Jurkat, Clone E6-1 (cell line): ENCODE results near the gene MAPK14.
"Not testable (repeated sequence)": the region's sequence is repeated elsewhere in the genome, so short reads cannot be mapped to it uniquely, and the experiment has no call there.

Experiments used
- DNase-seq: peaks from one replicate; pipeline ENCODE4 v3.0.0-alpha.2; 2011; ENCODE audit warnings: low read depth, low spot score
- H3K4me3 ChIP-seq: 2 replicates; pipeline ENCODE4 v1.5.1; 2011; ENCODE audit warnings: mild to moderate bottlenecking, low read length, control low read depth, moderate library complexity

Gene MAPK14

DNA sequence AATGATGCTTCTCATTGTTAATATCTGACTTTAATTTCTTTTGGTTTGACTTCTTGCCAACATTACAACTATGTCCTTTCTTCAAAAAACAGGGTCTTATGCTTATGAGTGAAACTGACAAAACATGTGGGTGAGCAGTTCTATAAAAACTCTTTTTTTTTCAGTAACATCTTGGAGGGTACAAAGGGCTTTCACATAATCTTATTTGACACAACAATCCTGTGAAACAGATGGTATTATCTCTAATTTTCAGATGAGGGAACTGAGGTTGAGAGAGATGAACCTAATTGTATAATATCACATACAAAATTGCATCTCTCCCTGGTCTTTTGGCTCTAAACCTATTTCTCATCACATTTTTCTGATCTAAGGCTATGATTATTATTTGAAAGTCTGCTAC, 38.3 kb downstream of the MAPK14 start:
- H3K4me3 ChIP-seq, result no peak overlapping the region
- DNase-seq, result no peak

DNA sequence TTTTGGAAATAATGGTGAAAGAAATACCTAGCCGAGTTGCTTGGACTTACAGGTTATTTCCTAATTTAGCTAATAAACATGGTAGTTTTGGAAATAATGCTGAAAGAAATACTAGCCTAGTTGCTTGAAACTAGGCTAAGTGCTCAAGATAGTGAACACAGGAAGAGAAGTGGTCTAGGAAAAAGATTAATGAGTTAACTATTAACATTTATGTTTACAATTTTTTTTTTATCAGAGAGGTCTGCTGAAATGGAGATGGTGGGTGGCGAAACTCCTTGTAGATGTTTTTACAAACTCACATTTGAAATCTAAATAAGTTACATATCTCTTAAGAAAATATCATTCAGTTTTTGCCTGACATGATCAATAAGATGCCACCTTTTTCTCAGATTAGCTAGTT, 39.2 kb downstream of the MAPK14 start:
- no peak overlapping the region for H3K4me3 ChIP-seq
- no peak for DNase-seq

DNA sequence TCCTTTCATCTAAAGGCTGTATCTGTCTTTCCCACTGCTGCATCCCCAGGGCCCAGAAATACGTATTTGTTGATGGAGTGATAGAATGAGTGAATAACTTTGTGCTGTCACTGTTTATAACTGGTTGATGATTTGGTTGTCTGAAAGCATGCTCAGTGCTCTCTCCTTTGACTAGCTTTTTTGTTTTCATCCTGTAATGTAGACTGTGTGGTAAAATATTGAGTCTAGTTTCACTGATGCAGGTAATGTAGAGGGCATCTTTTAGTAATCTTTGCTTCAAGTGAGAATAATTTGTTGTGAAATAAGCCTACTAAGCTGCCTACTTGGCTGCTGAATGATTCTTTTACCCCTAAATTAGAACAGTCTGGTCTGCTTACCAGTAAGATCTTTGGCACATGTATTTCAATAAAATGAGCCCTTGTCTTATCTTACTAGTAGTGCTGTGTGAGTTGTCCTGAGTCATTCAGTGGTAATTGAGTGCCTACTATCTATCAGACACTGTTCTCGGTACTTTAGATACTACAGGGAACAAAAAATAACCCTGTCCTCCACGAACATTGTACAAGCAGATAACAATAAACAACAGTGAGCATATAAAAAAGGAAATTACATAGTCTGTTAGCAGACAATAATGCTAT, 39.9 kb downstream of the MAPK14 start:
- no peak for DNase-seq

DNA sequence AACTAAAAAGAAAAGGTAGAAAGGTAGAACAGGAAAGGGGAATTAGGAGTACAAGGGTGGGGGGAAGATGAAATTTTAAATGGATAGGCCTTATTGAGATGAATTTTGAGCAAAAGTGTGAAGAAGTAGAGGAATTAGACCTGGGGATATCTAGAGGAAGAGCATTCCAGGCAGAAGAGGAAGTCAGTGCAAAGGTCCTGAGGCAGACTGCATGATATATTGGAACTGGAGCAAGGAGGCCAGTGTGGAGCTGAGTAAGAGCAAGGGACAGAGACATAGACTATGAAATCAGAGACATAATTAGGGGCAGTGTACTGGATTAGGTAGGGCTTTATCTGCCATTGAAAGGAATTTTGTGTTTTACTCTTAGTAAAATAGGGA, 40.4 kb downstream of the MAPK14 start:
- no peak overlapping the region for H3K4me3 ChIP-seq
- DNase-seq, result no peak

More for the DNA sequence above, 39.9 kb downstream of the MAPK14 start:
- H3K4me3 ChIP-seq, result no peak overlapping the region

DNA sequence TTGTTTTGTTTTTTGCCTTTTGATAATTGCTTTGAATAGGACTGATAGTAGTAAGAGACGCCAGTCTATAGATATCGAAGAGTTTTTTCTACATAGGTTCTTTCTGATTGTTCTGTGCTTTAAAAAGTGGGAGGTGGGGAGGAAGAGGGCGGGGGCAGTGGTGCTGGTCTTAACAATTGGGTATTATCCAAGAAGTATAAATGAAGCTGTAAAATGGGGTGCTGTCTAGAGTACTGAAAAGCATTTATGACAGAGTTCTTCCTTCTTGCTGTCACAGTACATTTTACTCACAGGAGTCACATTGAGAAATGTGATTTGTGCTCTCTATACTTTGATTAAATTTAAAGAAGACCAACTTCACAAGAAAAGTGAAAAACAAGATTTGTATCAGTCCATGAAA, 41.0 kb downstream of the MAPK14 start:
- H3K4me3 ChIP-seq, result no peak overlapping the region
- no peak for DNase-seq

DNA sequence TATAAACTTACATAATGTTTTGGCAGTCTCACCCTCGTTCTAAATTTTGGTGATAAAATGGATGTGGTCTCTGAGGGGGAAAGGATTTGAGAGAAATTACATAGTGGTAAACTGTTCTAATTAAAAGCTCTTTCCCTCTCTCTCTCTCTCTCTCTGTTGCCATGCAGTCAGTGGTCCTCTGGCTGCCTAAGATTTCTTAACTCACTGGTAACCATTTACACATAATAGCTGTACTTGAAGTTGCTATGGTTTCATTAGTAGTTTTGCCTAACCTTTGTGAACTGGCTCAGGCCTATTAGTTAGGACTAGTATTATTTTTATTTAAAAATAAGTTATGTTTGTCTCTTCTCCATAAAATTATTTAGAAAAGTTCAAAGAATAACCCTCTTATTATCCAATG, 42.0 kb downstream of the MAPK14 start:
- no peak overlapping the region for H3K4me3 ChIP-seq
- no peak for DNase-seq

DNA sequence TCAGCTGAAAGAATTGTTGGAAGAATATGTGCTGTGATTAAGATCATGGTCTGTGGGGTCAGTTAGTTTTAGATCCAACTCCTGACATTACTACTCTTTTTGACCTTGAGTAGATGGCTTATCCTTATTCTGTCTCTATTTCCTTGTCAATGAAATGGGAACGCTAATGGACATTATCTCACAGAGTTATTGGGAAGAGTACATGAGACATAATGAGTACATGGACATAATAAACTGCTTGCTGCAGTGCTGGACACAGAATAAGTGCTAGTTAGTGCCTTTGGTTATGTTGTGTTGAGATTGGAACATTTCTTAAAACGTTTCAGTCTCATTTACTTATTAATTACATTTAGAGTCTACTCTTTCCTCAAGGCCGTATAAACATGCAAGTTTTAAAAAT, 42.6 kb downstream of the MAPK14 start:
- no peak for DNase-seq
- no peak overlapping the region for H3K4me3 ChIP-seq

DNA sequence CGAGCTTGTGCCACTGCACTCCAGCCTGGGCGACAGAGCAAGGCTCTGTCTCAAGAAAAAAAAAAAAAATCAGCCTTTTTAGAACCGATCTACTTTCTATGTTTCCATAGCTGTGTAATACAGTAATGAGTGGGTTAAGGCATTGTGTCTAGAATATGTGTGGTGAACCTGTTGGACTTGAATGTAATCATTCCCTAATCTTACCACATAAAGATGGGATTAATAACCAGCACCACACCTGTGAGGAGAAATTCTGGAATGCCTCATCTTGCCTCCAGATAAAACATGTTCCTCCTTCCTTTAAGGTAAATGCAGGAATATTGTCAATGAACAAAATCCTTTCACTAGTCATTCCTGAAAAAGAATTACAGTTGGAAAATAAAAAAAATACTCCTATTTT, 43.7 kb downstream of the MAPK14 start:
- H3K4me3 ChIP-seq, result no peak overlapping the region
- no peak for DNase-seq

DNA sequence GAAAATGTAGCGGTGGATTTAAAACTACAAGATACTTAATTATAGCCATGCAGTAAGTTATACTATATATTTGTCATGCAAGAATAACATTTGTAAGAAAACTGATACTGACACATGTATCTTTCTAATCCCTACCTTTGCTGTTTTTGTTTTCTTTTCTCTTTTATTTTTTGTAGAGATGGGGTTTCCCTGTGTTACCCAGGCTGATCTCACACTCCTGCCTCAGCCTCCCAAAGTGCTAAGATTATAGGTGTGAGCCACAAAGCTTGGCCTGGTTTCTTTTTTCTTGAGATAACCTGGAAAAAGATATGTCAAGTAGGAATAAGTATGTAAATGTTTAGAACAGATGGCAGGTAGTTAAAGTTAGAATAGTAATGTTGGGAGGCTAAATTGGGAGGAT, 44.1 kb downstream of the MAPK14 start:
- no peak overlapping the region for H3K4me3 ChIP-seq
- no peak for DNase-seq

DNA sequence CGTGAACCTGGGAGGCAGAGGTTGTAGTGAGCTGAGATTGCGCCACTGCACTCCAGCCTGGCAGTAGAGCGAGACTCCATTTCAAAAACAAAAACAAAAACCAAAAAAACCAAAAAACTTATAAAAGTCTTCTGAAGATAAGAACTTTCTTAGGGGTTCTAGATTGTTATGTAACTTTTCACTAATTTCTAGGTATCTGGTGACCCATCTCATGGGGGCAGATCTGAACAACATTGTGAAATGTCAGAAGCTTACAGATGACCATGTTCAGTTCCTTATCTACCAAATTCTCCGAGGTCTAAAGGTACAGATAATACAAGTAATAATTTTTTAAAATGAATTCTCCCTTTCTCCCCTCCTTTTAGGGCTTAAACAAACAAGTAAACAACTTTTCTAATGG, 45.1 kb downstream of the MAPK14 start:
- no peak overlapping the region for H3K4me3 ChIP-seq
- DNase-seq, result no peak

DNA sequence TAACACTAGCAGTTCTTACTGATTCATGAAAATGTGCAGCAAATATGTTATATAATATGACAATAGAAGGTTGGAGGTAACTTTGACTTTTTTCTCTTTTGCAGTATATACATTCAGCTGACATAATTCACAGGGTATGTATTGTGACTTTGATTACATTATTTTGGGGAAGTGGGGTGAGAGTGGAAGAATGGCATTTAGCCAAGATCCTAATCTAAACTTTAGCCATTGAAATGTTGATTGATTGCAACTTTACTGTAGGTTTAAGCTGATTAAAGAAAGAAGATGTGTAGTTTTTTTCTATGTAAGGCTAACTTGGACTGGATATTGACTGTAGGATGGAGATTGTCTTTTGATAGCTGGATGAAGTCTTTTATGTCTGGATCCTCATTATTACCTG, 46.0 kb downstream of the MAPK14 start:
- H3K4me3 ChIP-seq, result no peak overlapping the region
- no peak for DNase-seq

DNA sequence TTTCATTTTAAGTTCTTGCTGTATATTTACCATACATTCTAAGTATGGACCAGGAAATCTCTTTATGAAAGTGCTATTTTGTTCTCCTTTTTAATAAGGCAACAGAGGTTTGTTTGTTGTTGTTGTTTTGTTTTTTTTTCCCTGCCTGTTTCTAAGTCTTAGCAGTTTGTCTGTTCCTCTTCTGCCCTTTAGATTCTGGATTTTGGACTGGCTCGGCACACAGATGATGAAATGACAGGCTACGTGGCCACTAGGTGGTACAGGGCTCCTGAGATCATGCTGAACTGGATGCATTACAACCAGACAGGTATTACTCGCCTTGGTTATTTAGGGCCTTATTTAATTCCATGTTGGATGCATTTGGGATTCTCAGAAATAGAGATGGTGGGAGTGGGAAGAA, 48.0 kb downstream of the MAPK14 start:
- DNase-seq, result no peak

DNA sequence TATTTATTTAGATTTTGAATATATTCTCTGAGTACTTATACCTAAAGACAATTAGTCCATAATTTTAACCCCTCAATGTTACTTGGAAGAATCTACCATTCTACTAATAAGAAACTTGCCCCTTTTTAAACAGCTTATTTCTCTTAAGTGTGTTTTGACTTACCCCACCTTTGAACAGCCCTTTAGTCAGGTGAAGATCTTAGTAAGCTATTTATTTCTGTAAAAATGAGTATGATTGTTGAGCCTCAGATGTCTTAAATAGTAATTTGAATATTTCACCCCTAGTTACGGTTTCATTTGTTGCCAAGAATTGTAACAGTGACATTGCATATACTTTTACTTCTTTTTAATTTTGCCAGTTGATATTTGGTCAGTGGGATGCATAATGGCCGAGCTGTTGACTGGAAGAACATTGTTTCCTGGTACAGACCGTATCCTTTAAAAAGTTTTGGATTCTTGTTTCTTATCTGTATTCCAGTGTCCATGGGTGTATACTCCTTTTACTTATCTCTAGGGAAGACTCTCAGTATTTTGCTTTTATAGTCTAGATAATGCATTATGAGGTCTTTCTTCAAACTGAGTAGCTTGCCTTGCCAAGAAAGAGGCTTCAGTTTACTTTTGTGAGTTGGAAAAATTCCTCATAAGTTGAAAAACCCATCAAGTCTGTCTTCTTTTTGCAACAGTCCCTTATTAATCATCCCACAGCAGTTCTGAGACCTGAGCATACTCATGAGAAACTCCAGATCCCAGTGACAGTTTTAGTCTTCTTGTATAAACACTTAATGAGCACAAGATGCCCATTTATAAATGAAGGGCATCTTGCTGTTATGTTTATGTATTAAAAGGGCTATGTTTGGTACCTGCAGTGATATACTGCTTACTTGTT, 48.8 kb downstream of the MAPK14 start:
- H3K4me3 ChIP-seq, result no peak overlapping the region
- DNase-seq, result no peak

More for the DNA sequence above, 48.0 kb downstream of the MAPK14 start:
- H3K4me3 ChIP-seq, result no peak overlapping the region

DNA sequence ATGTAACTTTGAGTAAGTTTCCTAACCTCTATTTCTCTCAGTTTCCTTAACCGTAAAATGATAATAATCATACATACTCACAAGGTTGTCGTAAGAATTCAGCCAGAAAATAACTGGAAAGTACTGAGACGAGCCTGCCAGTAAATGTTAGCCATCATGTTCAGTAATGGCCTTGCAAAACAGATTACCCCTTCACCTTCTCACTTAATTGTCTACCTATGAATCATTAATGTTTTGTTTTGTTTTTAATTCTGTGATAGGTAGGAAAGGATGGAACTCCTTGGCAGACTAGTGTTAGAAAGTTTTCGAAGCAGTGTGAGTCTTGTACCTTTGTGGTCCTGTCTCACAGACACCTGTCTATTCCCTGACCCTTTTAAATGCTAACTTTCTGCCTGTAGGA, 50.6 kb downstream of the MAPK14 start:
- no peak overlapping the region for H3K4me3 ChIP-seq
- DNase-seq, result no peak

DNA sequence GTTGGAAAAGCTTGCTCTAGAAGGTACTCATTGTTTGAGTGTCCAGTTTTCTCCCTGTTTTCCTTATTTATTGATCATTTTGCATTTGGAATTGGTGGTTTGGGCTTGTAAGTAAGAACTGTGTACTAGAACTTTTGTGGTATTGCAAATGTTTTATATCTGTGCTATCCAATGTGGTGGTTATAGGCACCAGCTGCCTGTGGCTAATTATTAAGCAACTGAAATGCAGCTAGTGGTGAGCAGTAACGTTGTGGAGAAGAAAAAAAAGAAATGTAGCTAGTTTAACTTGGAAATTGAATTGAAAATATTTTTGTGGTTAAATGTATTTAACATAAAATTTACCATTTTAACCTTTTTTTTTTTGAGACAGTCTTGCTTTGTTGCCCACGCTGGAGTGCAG, 52.0 kb downstream of the MAPK14 start:
- DNase-seq, result no peak
- no peak overlapping the region for H3K4me3 ChIP-seq

DNA sequence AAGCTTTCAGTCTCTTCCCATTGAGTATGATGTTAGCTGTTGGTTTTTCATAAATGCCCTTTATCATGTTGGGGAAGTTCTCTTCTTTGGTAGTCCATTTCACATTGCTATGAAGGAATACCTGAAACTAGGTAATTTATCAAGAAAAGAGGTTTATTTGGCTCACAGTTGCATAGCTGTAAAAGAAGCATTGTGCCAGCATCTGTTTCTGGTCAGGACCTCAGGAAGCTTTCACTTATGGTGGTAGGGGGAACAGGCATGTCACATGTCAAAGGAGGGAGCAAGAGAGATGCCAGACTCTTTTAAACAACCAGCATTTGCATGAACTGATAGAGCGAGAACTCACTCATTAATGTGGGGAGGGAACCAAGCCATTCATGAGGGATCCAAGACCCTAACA, 54.7 kb downstream of the MAPK14 start:
- H3K4me3 ChIP-seq, result no peak overlapping the region
- no peak for DNase-seq

DNA sequence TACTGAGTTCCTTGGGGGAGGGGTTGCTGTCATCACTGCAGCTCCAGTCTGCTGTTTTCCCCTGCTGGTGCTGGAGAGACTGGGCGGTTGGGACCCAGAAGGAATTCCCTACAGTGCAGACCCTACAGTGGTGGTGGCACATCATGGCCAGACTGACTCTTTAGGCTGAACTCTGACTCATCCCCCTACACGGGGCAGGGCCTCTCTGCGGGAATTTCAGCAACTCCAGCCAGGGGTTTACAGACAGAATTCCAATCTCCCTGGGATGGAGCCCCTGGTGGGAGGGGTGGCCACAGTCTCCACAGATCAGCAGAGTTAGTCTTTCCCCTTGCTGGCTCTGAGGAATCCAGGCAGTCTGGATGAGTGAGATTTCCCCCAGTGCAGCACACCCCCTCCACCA, 55.8 kb downstream of the MAPK14 start:
- no peak overlapping the region for H3K4me3 ChIP-seq

DNA sequence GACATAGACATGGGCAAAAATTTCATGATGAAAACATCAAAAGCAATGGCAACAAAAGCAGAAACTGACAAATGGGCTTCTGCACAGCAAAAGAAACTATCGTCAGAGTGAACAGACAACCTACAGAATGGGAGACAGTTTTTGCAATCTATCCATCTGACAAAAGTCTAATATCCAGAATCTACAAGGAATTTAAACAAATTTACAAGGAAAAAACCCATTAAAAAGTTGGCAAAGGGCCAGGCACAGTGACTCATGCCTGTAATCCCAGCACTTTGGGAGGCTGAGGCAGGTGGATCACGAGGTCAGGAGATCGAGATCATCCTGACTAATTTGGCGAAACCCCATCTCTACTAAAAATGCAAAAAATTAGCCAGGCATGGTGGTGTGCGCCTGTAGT, 60.6 kb downstream of the MAPK14 start:
- H3K4me3 ChIP-seq, DNase-seq: not testable (repeated sequence)

More for the DNA sequence above, 55.8 kb downstream of the MAPK14 start:
- DNase-seq, result no peak

DNA sequence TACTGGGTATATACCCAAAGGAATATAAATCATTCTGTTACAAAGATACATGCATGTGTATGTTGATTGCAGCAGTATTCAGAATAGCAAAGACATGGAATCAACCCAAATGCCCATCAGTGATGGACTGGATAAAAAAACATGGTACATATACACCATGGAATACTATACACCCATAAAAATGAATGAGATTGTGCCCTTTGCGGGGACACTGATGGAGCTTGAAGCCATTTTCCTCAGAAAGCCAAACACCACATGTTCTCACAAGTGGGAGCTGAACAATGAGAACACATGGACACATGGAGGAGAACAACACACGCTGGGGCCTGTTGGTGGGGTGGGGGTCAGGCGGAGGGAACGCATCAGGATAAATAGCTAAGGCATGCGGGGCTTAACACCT, 61.4 kb downstream of the MAPK14 start:
- no peak overlapping the region for H3K4me3 ChIP-seq
- DNase-seq, result no peak

DNA sequence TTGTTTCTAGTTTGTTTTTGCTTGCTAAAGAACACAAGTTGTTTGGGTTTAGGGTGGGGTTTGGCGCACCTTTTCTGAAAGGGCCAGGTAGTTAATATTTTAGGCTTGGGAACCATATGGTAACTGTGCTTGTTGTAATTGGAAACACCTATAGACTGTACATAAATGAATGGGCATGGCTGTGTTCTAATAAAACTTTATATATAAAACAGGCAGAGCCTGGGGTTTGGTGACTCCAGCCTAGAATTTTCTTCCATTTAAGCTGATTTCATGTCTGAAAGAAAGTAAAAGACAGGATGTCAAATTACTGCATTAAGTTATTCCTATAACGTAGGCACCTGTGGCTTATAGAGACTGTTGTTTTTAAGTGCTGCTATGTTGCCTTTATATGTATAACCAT, 66.6 kb downstream of the MAPK14 start:
- no peak overlapping the region for H3K4me3 ChIP-seq
- DNase-seq, result no peak
